ENCODE measurements around the gene FAM24B.

DNA sequence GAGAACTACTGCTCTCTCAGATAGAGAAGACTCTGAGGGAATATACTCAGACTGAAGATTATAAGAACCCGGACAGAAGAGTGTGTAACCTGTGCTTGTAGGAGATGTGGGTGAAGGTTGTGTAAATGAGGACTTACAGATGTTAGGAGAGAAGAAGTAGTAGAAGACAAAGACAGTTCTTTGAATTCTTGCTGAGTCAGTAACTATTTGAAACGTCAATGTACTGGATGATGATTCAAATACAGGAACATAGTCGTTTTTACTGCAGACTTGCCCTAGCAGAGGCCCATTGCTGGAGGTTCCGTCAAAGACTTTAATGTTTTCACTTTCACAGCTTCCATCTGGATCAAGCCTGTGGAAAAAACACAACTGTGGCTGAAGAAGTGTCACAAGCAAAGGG, 40.5 kb downstream of the FAM24B start:
- TF ChIP-seq, protein P1, sequence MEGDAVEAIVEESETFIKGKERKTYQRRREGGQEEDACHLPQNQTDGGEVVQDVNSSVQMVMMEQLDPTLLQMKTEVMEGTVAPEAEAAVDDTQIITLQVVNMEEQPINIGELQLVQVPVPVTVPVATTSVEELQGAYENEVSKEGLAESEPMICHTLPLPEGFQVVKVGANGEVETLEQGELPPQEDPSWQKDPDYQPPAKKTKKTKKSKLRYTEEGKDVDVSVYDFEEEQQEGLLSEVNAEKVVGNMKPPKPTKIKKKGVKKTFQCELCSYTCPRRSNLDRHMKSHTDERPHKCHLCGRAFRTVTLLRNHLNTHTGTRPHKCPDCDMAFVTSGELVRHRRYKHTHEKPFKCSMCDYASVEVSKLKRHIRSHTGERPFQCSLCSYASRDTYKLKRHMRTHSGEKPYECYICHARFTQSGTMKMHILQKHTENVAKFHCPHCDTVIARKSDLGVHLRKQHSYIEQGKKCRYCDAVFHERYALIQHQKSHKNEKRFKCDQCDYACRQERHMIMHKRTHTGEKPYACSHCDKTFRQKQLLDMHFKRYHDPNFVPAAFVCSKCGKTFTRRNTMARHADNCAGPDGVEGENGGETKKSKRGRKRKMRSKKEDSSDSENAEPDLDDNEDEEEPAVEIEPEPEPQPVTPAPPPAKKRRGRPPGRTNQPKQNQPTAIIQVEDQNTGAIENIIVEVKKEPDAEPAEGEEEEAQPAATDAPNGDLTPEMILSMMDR (IDR thresholded peaks at IDR 0.05; ENCODE audit: low read depth, low read length) = no peak
- no peak for TF ChIP-seq EZH2phosphoT487 (IDR thresholded peaks at IDR 0.05; ENCODE audit: low read depth)
